EL (cell line): Measurements from ENCODE around the gene HYAL1.
A peak's percentile ranks its signal among the peaks of the same experiment; 100 is the strongest.

Source experiments
- DNase-seq: peaks from one replicate; pipeline ENCODE4 v3.0.0-alpha.2; 2016

The HYAL1 gene

GRCh38 chr3:50258029-50258680 is 45.2 kb downstream of the HYAL1 start:
- no peak for DNase-seq

- DNase-seq = no peak
These were observed 46.1 kb downstream of the HYAL1 start for GRCh38 chr3:50256978-50257890.

- no peak for DNase-seq
These were observed 48.1 kb downstream of the HYAL1 start for GRCh38 chr3:50255251-50255615.

- peak; percentile 72 for DNase-seq
These were observed 48.7 kb downstream of the HYAL1 start for GRCh38 chr3:50254577-50255250.

- DNase-seq = peak; percentile 94
These were observed 52.2 kb downstream of the HYAL1 start for GRCh38 chr3:50251220-50251619.

GRCh38 chr3:50250514-50250913 is 52.9 kb downstream of the HYAL1 start:
- DNase-seq = no peak
